Measurements from ENCODE around the gene EEF1E1.

GRCh38 chr6:8132130-8132529 is 29.8 kb upstream of the EEF1E1 start:
- TF ChIP-seq, protein P1, sequence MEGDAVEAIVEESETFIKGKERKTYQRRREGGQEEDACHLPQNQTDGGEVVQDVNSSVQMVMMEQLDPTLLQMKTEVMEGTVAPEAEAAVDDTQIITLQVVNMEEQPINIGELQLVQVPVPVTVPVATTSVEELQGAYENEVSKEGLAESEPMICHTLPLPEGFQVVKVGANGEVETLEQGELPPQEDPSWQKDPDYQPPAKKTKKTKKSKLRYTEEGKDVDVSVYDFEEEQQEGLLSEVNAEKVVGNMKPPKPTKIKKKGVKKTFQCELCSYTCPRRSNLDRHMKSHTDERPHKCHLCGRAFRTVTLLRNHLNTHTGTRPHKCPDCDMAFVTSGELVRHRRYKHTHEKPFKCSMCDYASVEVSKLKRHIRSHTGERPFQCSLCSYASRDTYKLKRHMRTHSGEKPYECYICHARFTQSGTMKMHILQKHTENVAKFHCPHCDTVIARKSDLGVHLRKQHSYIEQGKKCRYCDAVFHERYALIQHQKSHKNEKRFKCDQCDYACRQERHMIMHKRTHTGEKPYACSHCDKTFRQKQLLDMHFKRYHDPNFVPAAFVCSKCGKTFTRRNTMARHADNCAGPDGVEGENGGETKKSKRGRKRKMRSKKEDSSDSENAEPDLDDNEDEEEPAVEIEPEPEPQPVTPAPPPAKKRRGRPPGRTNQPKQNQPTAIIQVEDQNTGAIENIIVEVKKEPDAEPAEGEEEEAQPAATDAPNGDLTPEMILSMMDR (IDR thresholded peaks at IDR 0.05), result no peak
- no peak for TF ChIP-seq POLR2A (IDR thresholded peaks at IDR 0.05)

Measured in body of pancreas (tissue), 4 donors.